Suprapubic skin (tissue), 3 donors: ENCODE results near the gene MCM8.

Experiments
- POLR2A ChIP-seq, 2 donors: fragments of 450-650 bp; IDR thresholded peaks; one replicate each; pipeline ENCODE4 v1.6.1; 2017; ENCODE audit warnings: antibody characterized with exemption in 2 of 2, mild to moderate bottlenecking in 2 of 2, moderate library complexity in 2 of 2
- TF ChIP-seq, protein P1 (sequence below), 2 donors: fragments of 200-600 bp in 1 of 2; fragments of 450-650 bp in 1 of 2; sonication (generic) in 1 of 2; IDR thresholded peaks; one replicate each; pipeline ENCODE4 v1.5.1; 2016 to 2019; ENCODE audit warnings: antibody characterized with exemption in 2 of 2, mild to moderate bottlenecking in 1 of 2, moderate library complexity in 1 of 2

DNA sequence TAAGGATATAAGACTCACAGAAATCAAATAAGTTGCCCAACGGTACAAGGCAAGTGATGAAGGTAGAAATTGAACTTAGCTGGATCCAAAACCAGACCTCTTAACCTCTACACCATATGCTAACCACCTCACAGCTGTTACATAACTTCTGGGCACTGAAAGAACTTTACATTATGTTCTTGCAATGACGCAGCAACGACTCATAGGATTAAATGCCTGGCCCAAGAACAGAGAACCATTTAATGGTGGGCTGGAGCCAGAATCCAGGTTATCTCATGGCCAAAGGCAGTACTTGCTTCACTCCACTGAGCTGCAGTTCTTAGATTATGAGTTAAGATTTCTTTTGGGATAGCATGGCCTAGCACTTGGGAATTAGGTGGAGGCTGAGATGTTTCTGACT, 4.5 kb upstream of the MCM8 start:
- TF ChIP-seq, protein P1, sequence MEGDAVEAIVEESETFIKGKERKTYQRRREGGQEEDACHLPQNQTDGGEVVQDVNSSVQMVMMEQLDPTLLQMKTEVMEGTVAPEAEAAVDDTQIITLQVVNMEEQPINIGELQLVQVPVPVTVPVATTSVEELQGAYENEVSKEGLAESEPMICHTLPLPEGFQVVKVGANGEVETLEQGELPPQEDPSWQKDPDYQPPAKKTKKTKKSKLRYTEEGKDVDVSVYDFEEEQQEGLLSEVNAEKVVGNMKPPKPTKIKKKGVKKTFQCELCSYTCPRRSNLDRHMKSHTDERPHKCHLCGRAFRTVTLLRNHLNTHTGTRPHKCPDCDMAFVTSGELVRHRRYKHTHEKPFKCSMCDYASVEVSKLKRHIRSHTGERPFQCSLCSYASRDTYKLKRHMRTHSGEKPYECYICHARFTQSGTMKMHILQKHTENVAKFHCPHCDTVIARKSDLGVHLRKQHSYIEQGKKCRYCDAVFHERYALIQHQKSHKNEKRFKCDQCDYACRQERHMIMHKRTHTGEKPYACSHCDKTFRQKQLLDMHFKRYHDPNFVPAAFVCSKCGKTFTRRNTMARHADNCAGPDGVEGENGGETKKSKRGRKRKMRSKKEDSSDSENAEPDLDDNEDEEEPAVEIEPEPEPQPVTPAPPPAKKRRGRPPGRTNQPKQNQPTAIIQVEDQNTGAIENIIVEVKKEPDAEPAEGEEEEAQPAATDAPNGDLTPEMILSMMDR (IDR thresholded peaks at IDR 0.05), result no peak
- TF ChIP-seq POLR2A (IDR thresholded peaks at IDR 0.05), result no peak
